Neural cell (in vitro differentiated cells): ENCODE measurements around the gene PORCN. TPM values are rescaled to one million over a fixed set of nuclear protein-coding genes. Genes with fewer than 3 reads are reported as not detected.

Experiments
- H2AFZ ChIP-seq: fragments of 200-600, 300-800 bp; sonication (generic), shearing (Covaris generic); 2 replicates; pipeline ENCODE4 v1.6.0; 2014; ENCODE audit warnings: low read depth, mild to moderate bottlenecking, antibody characterized with exemption, low read length, moderate library complexity
- H3F3A ChIP-seq: fragments of 200-600 bp; shearing (Covaris generic); 2 replicates; pipeline ENCODE4 v1.6.1; 2016; ENCODE audit warnings: mild to moderate bottlenecking, moderate library complexity, mixed read lengths, antibody characterized with exemption, low read length; ENCODE audit not compliant: insufficient read depth, poor library complexity, severe bottlenecking
- H3K27ac ChIP-seq: fragments of 200-600, 300-800 bp; sonication (generic), shearing (Covaris generic); 2 replicates; pipeline ENCODE4 v1.5.1; 2014; ENCODE audit warnings: mild to moderate bottlenecking, low read length, moderate library complexity
- H3K27me3 ChIP-seq: fragments of 300-800, 200-600 bp; sonication (generic), shearing (Covaris generic); 2 replicates; pipeline ENCODE4 v1.6.0; 2014; ENCODE audit warnings: mild to moderate bottlenecking, low read depth, low read length, moderate library complexity; ENCODE audit not compliant: insufficient read depth
- H3K36me3 ChIP-seq: fragments of 300-800, 200-600 bp; sonication (generic), shearing (Covaris generic); 2 replicates; pipeline ENCODE4 v1.5.1; 2014; ENCODE audit warnings: mild to moderate bottlenecking, antibody characterized with exemption, low read length, moderate library complexity; ENCODE audit not compliant: insufficient read depth
- H3K4me2 ChIP-seq: fragments of 300-800, 200-600 bp; sonication (generic), shearing (Covaris generic); 2 replicates; pipeline ENCODE4 v1.6.0; 2014; ENCODE audit warnings: mild to moderate bottlenecking, low read length
- H3K4me3 ChIP-seq: fragments of 300-800, 200-600 bp; sonication (generic), shearing (Covaris generic); 2 replicates; pipeline ENCODE4 v1.5.1; 2014; ENCODE audit warnings: mild to moderate bottlenecking, low read length, moderate library complexity
- H3K79me2 ChIP-seq: fragments of 200-600 bp; shearing (Covaris generic); replicated peaks from 2 replicates; pipeline ENCODE4 v1.6.0; 2014; ENCODE audit warnings: mild to moderate bottlenecking, low read length, moderate library complexity; ENCODE audit not compliant: insufficient read depth
- H3K9ac ChIP-seq: fragments of 300-800, 200-600 bp; sonication (generic), shearing (Covaris generic); 2 replicates; pipeline ENCODE4 v1.6.1; 2016; ENCODE audit warnings: mild to moderate bottlenecking, low read length, mixed read lengths
- H3K9me2 ChIP-seq: fragments of 200-600 bp; shearing (Covaris generic); 2 replicates; pipeline ENCODE4 v1.6.1; 2016; ENCODE audit warnings: mild to moderate bottlenecking, low read length, mixed read lengths; ENCODE audit not compliant: insufficient read depth
- H3K9me3 ChIP-seq: fragments of 200-600, 300-800 bp; sonication (generic), shearing (Covaris generic); 2 replicates; pipeline ENCODE4 v1.6.1; 2016; ENCODE audit warnings: mild to moderate bottlenecking, mixed run types, low read length, moderate library complexity, mixed read lengths
- H4K20me1 ChIP-seq: fragments of 200-600 bp; shearing (Covaris generic); 2 replicates; pipeline ENCODE4 v1.6.1; 2016; ENCODE audit warnings: mild to moderate bottlenecking, mixed run types; ENCODE audit not compliant: insufficient read depth
- CTCF ChIP-seq: fragments of 450-650 bp; IDR thresholded peaks from 2 replicates; pipeline ENCODE4 v1.5.1; 2014; ENCODE audit warnings: antibody characterized with exemption, mild to moderate bottlenecking, moderate library complexity; ENCODE audit not compliant: poor library complexity, severe bottlenecking
- EP300 ChIP-seq: fragments of 450-650 bp; conservative IDR thresholded peaks from 2 replicates; pipeline ENCODE4 v1.6.1; 2014; ENCODE audit warnings: antibody characterized with exemption, mild to moderate bottlenecking, moderate library complexity; ENCODE audit not compliant: poor library complexity, severe bottlenecking
- EZH2 ChIP-seq: fragments of 200-600, 300-800 bp; shearing (Covaris generic), sonication (generic); IDR thresholded peaks from 2 replicates; pipeline ENCODE4 v1.6.1; 2014; ENCODE audit warnings: antibody characterized with exemption, low read length, borderline replicate concordance, mild to moderate bottlenecking; ENCODE audit not compliant: insufficient read depth, poor library complexity, severe bottlenecking
- MXI1 ChIP-seq: fragments of 450-650 bp; conservative IDR thresholded peaks from 2 replicates; pipeline ENCODE4 v1.6.1; 2014; ENCODE audit warnings: antibody characterized with exemption, mild to moderate bottlenecking; ENCODE audit not compliant: poor library complexity, severe bottlenecking
- POLR2AphosphoS5 ChIP-seq: IDR thresholded peaks from 2 replicates; pipeline ENCODE4 v1.6.1; 2012
- RAD21 ChIP-seq: fragments of 450-650 bp; conservative IDR thresholded peaks from 2 replicates; pipeline ENCODE4 v1.6.1; 2014; ENCODE audit warnings: antibody characterized with exemption, mild to moderate bottlenecking, moderate library complexity
- REST ChIP-seq: IDR thresholded peaks from 2 replicates; pipeline ENCODE4 v1.6.1; 2012; ENCODE audit warnings: borderline replicate concordance
- SMC3 ChIP-seq: fragments of 450-650 bp; conservative IDR thresholded peaks from 2 replicates; pipeline ENCODE4 v1.6.1; 2014; ENCODE audit warnings: antibody characterized with exemption, mild to moderate bottlenecking, moderate library complexity; ENCODE audit not compliant: poor library complexity
- TAF1 ChIP-seq: IDR thresholded peaks from 2 replicates; pipeline ENCODE4 v1.6.1; 2012; ENCODE audit warnings: low read depth
- polyA plus RNA-seq: library from polyadenylated mRNA; depleted of rRNA; stranded (reverse); fragments of >200 nt; gene quantifications from 2 replicates; pipeline ENCODE4 v1.2.3, GENCODE V29; 2014

The PORCN gene
- polyA plus RNA-seq, 1 donor from 2014 or later = 29.8 TPM

- Histone ChIP-seq H3K4me2 (no peak overlapping the region), H3K9ac (no peak overlapping the region), H3K4me3 (no peak overlapping the region), H3K9me3 (no peaks in the 10 kb centered on the region), H4K20me1 (no peaks in the 10 kb centered on the region), H3K27ac (no peak overlapping the region), H3K9me2 (no peaks in the 10 kb centered on the region), H3F3A (no peaks in the 10 kb centered on the region), H3K27me3 (no peaks in the 10 kb centered on the region), H3K79me2 (peaks cover 11% of the 10 kb centered on the region), H3K36me3 (no peaks in the 10 kb centered on the region), H2AFZ (no peak overlapping the region)
- TF ChIP-seq POLR2AphosphoS5 (no peak), MXI1 (no peak), EZH2 (no peak), TAF1 (no peak), SMC3 (no peak), RAD21 (no peak), CTCF (no peak), REST (no peak), EP300 (no peak)
These were observed 36.6 kb upstream of the PORCN start for GRCh38 chrX:48472225-48472624.

GRCh38 chrX:48472851-48473703 lies 35.7 kb upstream of the PORCN start:
- Histone ChIP-seq H3K4me2 (no peak overlapping the region), H3K27me3 (no peaks in the 10 kb centered on the region), H3K4me3 (no peak overlapping the region), H2AFZ (no peak overlapping the region), H3K36me3 (no peaks in the 10 kb centered on the region), H3K9me2 (no peaks in the 10 kb centered on the region), H3K27ac (no peak overlapping the region), H4K20me1 (no peaks in the 10 kb centered on the region), H3K9ac (no peak overlapping the region), H3K9me3 (no peaks in the 10 kb centered on the region), H3F3A (no peaks in the 10 kb centered on the region), H3K79me2 (peaks cover 11% of the 10 kb centered on the region)
- TF ChIP-seq CTCF (no peak), EZH2 (no peak), POLR2AphosphoS5 (no peak), REST (no peak), SMC3 (no peak), TAF1 (no peak), EP300 (no peak), MXI1 (no peak), RAD21 (no peak)
